Neural progenitor cell (in vitro differentiated cells): ENCODE results near the gene NUP93. TPM values are rescaled to one million over a fixed set of nuclear protein-coding genes. Genes with fewer than 3 reads are reported as not detected.

Experiments
- DNase-seq: peaks from one replicate; pipeline ENCODE4 v3.0.0-alpha.2; 2016; ENCODE audit warnings: low spot score
- H2AFZ ChIP-seq: fragments of 200-600 bp; sonication (generic); replicated peaks from 2 replicates; pipeline ENCODE4 v1.6.1; 2016; ENCODE audit warnings: antibody characterized with exemption
- H3F3A ChIP-seq: fragments of 200-600 bp; sonication (generic); 2 replicates; pipeline ENCODE4 v1.6.1; 2016; ENCODE audit warnings: antibody characterized with exemption, low read depth
- H3K27ac ChIP-seq: fragments of 200-600 bp; sonication (generic); 2 replicates; pipeline ENCODE4 v1.5.1; 2016; ENCODE audit warnings: mild to moderate bottlenecking
- H3K27me3 ChIP-seq: fragments of 200-600 bp; sonication (generic); 2 replicates; pipeline ENCODE4 v1.6.1; 2016; ENCODE audit warnings: mild to moderate bottlenecking, moderate library complexity
- H3K36me3 ChIP-seq: fragments of 200-600 bp; sonication (generic); 2 replicates; pipeline ENCODE4 v1.5.1; 2016
- H3K4me1 ChIP-seq: fragments of 200-600 bp; sonication (generic); 2 replicates; pipeline ENCODE4 v1.6.1; 2016; ENCODE audit warnings: mixed run types
- H3K4me2 ChIP-seq: fragments of 200-600 bp; sonication (generic); 2 replicates; pipeline ENCODE4 v1.6.1; 2016
- H3K4me3 ChIP-seq: fragments of 200-600 bp; sonication (generic); 2 replicates; pipeline ENCODE4 v1.5.1; 2016
- H3K79me2 ChIP-seq: fragments of 200-600 bp; sonication (generic); 2 replicates; pipeline ENCODE4 v1.6.1; 2016; ENCODE audit warnings: low read depth
- H3K9ac ChIP-seq: fragments of 200-600 bp; sonication (generic); 2 replicates; pipeline ENCODE4 v1.6.1; 2016
- H3K9me3 ChIP-seq: fragments of 200-600 bp; sonication (generic); 2 replicates; pipeline ENCODE4 v1.5.1; 2016; ENCODE audit warnings: low read depth
- H4K20me1 ChIP-seq: fragments of 200-600 bp; sonication (generic); 2 replicates; pipeline ENCODE4 v1.6.1; 2016; ENCODE audit warnings: low read depth
- H3K27ac Mint-ChIP-seq: 3 replicates; pipeline ENCODE4 v1.8.0; 2021; ENCODE audit warnings: mixed read lengths
- H3K27me3 Mint-ChIP-seq: 2 replicates; pipeline ENCODE4 v1.8.0; 2022; ENCODE audit warnings: low read depth, mild to moderate bottlenecking, inconsistent platforms, moderate library complexity, mixed read lengths; ENCODE audit not compliant: insufficient read depth
- H3K36me3 Mint-ChIP-seq: 3 replicates; pipeline ENCODE4 v1.8.0; 2021; ENCODE audit warnings: mixed read lengths
- H3K4me1 Mint-ChIP-seq: 3 replicates; pipeline ENCODE4 v1.8.0; 2021; ENCODE audit warnings: mixed read lengths
- H3K4me3 Mint-ChIP-seq: 3 replicates; pipeline ENCODE4 v1.8.0; 2021; ENCODE audit warnings: mild to moderate bottlenecking, moderate library complexity, mixed read lengths
- H3K9me3 Mint-ChIP-seq: 3 replicates; pipeline ENCODE4 v1.8.0; 2020; ENCODE audit warnings: mixed read lengths
- EZH2 ChIP-seq: fragments of 200-600 bp; sonication (generic); IDR thresholded peaks from 2 replicates; pipeline ENCODE4 v1.6.1; 2017; ENCODE audit warnings: antibody characterized with exemption, mild to moderate bottlenecking, moderate library complexity
- EZH2phosphoT487 ChIP-seq: fragments of 200-600 bp; sonication (generic); IDR thresholded peaks from 2 replicates; pipeline ENCODE4 v1.6.1; 2017; ENCODE audit warnings: antibody characterized with exemption
- total RNA-seq: library from RNA; depleted of rRNA; stranded (reverse); fragments of >200 nt; gene quantifications from 2 replicates; pipeline ENCODE4 v1.2.3, GENCODE V29; 2015; ENCODE audit warnings: low replicate concordance
- TF ChIP-seq, protein P1 (sequence below): fragments of 200-600 bp; sonication (generic); IDR thresholded peaks from 2 replicates; pipeline ENCODE4 v1.5.1; 2017; ENCODE audit warnings: antibody characterized with exemption, mild to moderate bottlenecking

The NUP93 gene
- total RNA-seq, 1 donor from 2014 or later: 116 TPM

DNA sequence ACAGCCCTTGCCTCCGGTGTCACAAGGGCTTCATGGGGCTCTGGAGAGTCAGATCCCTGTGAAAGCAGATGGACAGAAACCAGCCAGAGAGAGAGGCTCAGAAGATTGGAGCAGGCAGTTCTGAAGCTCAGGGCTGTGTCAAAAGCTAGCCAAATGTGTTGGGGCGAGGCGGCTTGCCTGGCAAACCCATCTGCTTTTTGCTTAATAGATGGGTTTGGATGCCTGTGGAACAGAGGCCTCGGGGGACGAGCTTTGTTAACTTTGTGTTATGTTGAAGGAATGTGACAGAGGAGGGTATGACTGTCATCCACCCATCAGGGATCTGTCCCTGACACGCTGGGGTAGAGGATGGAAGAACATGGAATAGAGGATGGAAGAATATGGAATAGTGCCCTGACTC lies 114.1 kb downstream of the NUP93 start:
- H3K79me2 ChIP-seq: no peaks in the 10 kb centered on the region
- Mint-ChIP-seq H3K27me3 (no peaks in the 10 kb centered on the region), H3K4me3 (no peak overlapping the region), H3K4me1 (peaks cover 22% of the 10 kb centered on the region), H3K9me3 (no peaks in the 10 kb centered on the region), H3K27ac (no peak overlapping the region), H3K36me3 (peaks cover 39% of the 10 kb centered on the region)
- H3K4me3 ChIP-seq: no peak overlapping the region
- no peak for TF ChIP-seq EZH2phosphoT487
- TF ChIP-seq EZH2: no peak
- TF ChIP-seq, protein P1, sequence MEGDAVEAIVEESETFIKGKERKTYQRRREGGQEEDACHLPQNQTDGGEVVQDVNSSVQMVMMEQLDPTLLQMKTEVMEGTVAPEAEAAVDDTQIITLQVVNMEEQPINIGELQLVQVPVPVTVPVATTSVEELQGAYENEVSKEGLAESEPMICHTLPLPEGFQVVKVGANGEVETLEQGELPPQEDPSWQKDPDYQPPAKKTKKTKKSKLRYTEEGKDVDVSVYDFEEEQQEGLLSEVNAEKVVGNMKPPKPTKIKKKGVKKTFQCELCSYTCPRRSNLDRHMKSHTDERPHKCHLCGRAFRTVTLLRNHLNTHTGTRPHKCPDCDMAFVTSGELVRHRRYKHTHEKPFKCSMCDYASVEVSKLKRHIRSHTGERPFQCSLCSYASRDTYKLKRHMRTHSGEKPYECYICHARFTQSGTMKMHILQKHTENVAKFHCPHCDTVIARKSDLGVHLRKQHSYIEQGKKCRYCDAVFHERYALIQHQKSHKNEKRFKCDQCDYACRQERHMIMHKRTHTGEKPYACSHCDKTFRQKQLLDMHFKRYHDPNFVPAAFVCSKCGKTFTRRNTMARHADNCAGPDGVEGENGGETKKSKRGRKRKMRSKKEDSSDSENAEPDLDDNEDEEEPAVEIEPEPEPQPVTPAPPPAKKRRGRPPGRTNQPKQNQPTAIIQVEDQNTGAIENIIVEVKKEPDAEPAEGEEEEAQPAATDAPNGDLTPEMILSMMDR: no peak
- peaks cover 8% of the 10 kb centered on the region for H3K4me1 ChIP-seq
- no peak overlapping the region for H3K4me2 ChIP-seq
- H2AFZ ChIP-seq: no peak overlapping the region
- no peak overlapping the region for H3K27ac ChIP-seq
- H3K27me3 ChIP-seq: no peaks in the 10 kb centered on the region
- H3F3A ChIP-seq: peaks cover 21% of the 10 kb centered on the region
- no peak for DNase-seq
- no peak overlapping the region for H3K9ac ChIP-seq
- no peaks in the 10 kb centered on the region for H3K9me3 ChIP-seq
- no peaks in the 10 kb centered on the region for H4K20me1 ChIP-seq
- H3K36me3 ChIP-seq: peaks cover 4% of the 10 kb centered on the region

DNA sequence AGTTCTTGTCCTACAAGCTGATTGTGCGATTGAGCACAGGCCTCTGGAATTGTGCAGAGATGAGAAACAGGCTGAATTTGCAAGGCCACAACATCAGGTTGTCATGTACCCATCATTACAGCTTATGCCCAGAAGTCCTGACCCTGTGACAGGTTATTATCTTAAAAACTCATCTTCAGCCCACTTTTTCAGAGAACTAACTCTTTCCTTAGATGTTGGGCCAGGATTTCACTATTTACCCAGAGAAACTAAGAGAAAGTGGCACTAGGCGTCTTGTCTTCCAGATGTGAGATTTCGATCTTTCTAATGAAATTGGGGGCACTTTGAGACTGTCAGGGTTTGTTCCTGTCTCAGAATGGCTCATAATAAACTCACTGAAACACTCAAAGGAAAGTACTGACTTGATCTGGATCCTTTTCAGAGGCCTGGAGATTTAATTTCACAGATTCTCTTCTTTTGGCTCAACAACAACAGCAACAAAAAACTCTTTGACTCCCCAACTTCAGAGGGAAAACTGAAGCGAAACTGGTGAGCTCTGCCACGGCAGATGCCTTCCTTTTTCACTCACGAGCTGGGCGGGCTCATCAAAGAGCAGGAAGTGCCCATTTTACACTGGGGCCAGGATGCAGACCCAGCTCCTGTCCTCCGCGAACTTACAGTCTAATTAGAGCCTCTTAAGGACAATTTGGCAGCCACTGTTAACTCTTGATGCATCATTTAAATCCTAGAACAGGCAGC lies 117.4 kb downstream of the NUP93 start:
- TF ChIP-seq EZH2 (no peak), EZH2phosphoT487 (no peak)
- TF ChIP-seq, protein P1: no peak
- Histone ChIP-seq H2AFZ (no peak overlapping the region), H3K4me3 (no peak overlapping the region), H3K4me1 (peaks cover 25% of the 10 kb centered on the region), H4K20me1 (no peaks in the 10 kb centered on the region), H3K9me3 (no peaks in the 10 kb centered on the region), H3F3A (peaks cover 21% of the 10 kb centered on the region), H3K9ac (no peak overlapping the region), H3K79me2 (no peaks in the 10 kb centered on the region), H3K27me3 (no peaks in the 10 kb centered on the region), H3K4me2 (no peak overlapping the region), H3K36me3 (no peaks in the 10 kb centered on the region), H3K27ac (peak overlapping the region; percentile 48)
- no peak overlapping the region for H3K4me3 Mint-ChIP-seq
- no peaks in the 10 kb centered on the region for H3K27me3 Mint-ChIP-seq
- H3K27ac Mint-ChIP-seq: peak overlapping the region; percentile 48
- H3K9me3 Mint-ChIP-seq: no peaks in the 10 kb centered on the region
- DNase-seq: no peak
- H3K4me1 Mint-ChIP-seq: peaks cover 40% of the 10 kb centered on the region
- peaks cover 21% of the 10 kb centered on the region for H3K36me3 Mint-ChIP-seq

DNA sequence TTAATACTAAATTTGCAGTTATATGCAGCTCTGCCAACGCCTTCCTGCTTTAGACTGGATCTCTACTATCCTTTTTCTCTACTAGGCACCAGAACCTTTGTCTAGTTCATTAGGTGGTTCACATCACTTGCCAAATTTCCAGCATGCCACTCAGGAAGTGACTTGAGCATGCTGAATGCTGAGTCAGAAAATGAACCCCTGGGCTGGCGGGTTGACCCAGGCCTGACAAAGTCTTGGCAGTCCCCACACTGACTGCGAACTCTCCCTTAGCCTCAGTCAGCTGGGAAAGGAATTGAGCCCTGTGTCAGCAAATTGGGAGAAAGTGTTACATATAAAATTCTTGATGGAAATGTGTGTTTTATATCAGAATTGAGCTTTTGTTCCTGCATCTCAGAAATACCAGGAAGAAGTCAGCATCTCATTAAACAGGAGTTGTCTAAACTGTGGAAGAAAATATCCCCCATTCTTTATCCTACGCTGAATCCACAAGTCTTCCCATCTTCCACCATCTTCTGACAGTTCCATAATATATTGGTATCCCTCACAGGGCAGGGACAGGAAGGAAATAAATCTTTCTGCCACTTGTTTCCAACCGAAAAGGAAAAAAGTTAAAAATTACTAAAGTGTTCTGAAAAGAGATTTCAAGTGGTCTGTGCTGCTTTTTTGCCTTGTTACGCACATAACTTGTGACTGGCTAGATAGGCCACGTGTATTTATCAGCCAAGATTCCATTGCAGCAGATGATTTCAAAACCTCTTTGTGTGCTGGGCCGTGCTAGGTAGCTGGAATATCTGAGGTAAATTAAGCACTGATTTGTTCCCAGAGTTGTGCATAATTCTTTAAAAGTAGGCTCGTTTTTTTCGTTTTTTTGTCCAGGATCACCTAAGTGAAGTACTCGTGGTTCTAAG lies 118.4 kb downstream of the NUP93 start:
- no peaks in the 10 kb centered on the region for H3K9me3 ChIP-seq
- Mint-ChIP-seq H3K4me3 (peak overlapping the region; percentile 18), H3K4me1 (peaks cover 40% of the 10 kb centered on the region), H3K27ac (peak overlapping the region; percentile 96), H3K36me3 (peaks cover 17% of the 10 kb centered on the region), H3K27me3 (no peaks in the 10 kb centered on the region), H3K9me3 (no peaks in the 10 kb centered on the region)
- H2AFZ ChIP-seq: no peak overlapping the region
- H3K27me3 ChIP-seq: no peaks in the 10 kb centered on the region
- TF ChIP-seq, protein P1: no peak
- no peak for TF ChIP-seq EZH2
- no peak for TF ChIP-seq EZH2phosphoT487
- H3K27ac ChIP-seq: no peak overlapping the region
- no peak overlapping the region for H3K9ac ChIP-seq
- H3F3A ChIP-seq: peaks cover 21% of the 10 kb centered on the region
- no peaks in the 10 kb centered on the region for H4K20me1 ChIP-seq
- no peak for DNase-seq
- H3K4me2 ChIP-seq: no peak overlapping the region
- no peaks in the 10 kb centered on the region for H3K79me2 ChIP-seq
- no peak overlapping the region for H3K4me3 ChIP-seq
- H3K4me1 ChIP-seq: peaks cover 25% of the 10 kb centered on the region
- no peaks in the 10 kb centered on the region for H3K36me3 ChIP-seq
